ENCODE results near the gene NLRP13. TPM values are rescaled to one million over a fixed set of nuclear protein-coding genes. Genes with fewer than 3 reads are reported as not detected.

NLRP13 gene
- total RNA-seq, 1 experiment from 2014 or later, result not detected

- H3K9me2 ChIP-seq (ENCODE audit: insufficient read depth), result no peaks in the 10 kb centered on the region
- RAD21 ChIA-PET (ENCODE audit: low non-redundant PET in 1 of 2, low total read pairs in 2 of 2, uncharacterized antibody in 2 of 2, unreplicated experiment in 2 of 2), result no interaction called here
- H2AFZ ChIP-seq (ENCODE audit: low read depth, low read length, poor library complexity, severe bottlenecking), result no peak overlapping the region
- H3K9me3 ChIP-seq (ENCODE audit: control insufficient read depth in 1 of 2, insufficient read depth in 1 of 2, low read depth in 1 of 2, low read length in 2 of 2), result no peaks in the 10 kb centered on the region
- ATAC-seq (no peak), DNase-seq (ENCODE audit: low read depth, low spot score) (no peak)
- no peak overlapping the region for H3K27ac ChIP-seq (ENCODE audit: low read depth, low read length)
- H4K20me1 ChIP-seq (ENCODE audit: insufficient read depth), result no peaks in the 10 kb centered on the region
- H3K4me3 ChIP-seq (replicated peaks in 1 of 2; ENCODE audit: low read depth in 1 of 2, low read length in 2 of 2), result no peak overlapping the region
- intact Hi-C loops (cut with micrococcal nuclease), result no loop called here
- H3K27me3 ChIP-seq (ENCODE audit: insufficient read depth, low read length), result 0 out of 2 replicates have a peak, but pooled peaks cover 9% of the 10 kb centered on the region
- no peak overlapping the region for H3K4me2 ChIP-seq (ENCODE audit: low read length)
- H3K79me2 ChIP-seq (ENCODE audit: insufficient read depth, low read length), result no peaks in the 10 kb centered on the region
- no peak for TF ChIP-seq EGR1 (IDR thresholded peaks at IDR 0.05; ENCODE audit: low read depth)
- no peak for TF ChIP-seq SP1 (IDR thresholded peaks at IDR 0.05; ENCODE audit: low read depth)
- no peak for TF ChIP-seq EZH2 (IDR thresholded peaks at IDR 0.05)
- no peak for TF ChIP-seq MAX (IDR thresholded peaks at IDR 0.05)
- TF ChIP-seq YY1 (IDR thresholded peaks at IDR 0.05; ENCODE audit: extremely low read depth, insufficient replicate concordance, low read depth, low read length), result no peak
- no peak for TF ChIP-seq FOSL1 (IDR thresholded peaks at IDR 0.05; ENCODE audit: low read depth)
- TF ChIP-seq RAD21 (IDR thresholded peaks at IDR 0.05; ENCODE audit: low read depth), result no peak
- no peak for TF ChIP-seq EZH2phosphoT487 (IDR thresholded peaks at IDR 0.05; ENCODE audit: borderline replicate concordance)
- no peak for TF ChIP-seq ZFX (IDR thresholded peaks at IDR 0.05)
- no peak for TF ChIP-seq CBX3 (IDR thresholded peaks at IDR 0.05; ENCODE audit: low read depth)
- TF ChIP-seq JUND (IDR thresholded peaks at IDR 0.05), result no peak
- no peak for TF ChIP-seq ZBTB33 (IDR thresholded peaks at IDR 0.05; ENCODE audit: extremely low read depth, insufficient replicate concordance, low read length)
- CTCF ChIA-PET, result no interaction called here
- no peak overlapping the region for H3K9ac ChIP-seq (ENCODE audit: low read length)
- no peaks in the 10 kb centered on the region for H3K36me3 ChIP-seq (ENCODE audit: control insufficient read depth in 1 of 2, insufficient read depth in 2 of 2, low read length in 2 of 2)
- POLR2A ChIA-PET, result no interaction called here
- no peaks in the 10 kb centered on the region for H3K4me1 ChIP-seq (ENCODE audit: control insufficient read depth in 1 of 2, insufficient read depth in 2 of 2, low read length in 2 of 2)
- BruUV-seq (replicated peaks), result no TSS peak
Observed at GRCh38 chr19:55923556-55923955, 8.6 kb downstream of the NLRP13 start.
